Erythroblast (primary cell): ENCODE data around the gene DYNC1I2.
"Not testable (repeated sequence)": the region's sequence is repeated elsewhere in the genome, so short reads cannot be mapped to it uniquely, and the experiment has no call there.

ENCODE experiments used
- DNase-seq, 2 experiments: peaks; one replicate each; lab custom pipeline; 2025; lab: John Stamatoyannopoulos, UW
- GATA1 ChIP-seq: IDR thresholded peaks from 2 replicates; pipeline ENCODE4 v1.6.1; 2011; ENCODE audit warnings: low read depth, mild to moderate bottlenecking, control low read depth, low read length, moderate library complexity
- POLR2A ChIP-seq: IDR thresholded peaks from 2 replicates; pipeline ENCODE4 v1.6.1; 2011; ENCODE audit warnings: mild to moderate bottlenecking, low read length

DYNC1I2 gene

DNA sequence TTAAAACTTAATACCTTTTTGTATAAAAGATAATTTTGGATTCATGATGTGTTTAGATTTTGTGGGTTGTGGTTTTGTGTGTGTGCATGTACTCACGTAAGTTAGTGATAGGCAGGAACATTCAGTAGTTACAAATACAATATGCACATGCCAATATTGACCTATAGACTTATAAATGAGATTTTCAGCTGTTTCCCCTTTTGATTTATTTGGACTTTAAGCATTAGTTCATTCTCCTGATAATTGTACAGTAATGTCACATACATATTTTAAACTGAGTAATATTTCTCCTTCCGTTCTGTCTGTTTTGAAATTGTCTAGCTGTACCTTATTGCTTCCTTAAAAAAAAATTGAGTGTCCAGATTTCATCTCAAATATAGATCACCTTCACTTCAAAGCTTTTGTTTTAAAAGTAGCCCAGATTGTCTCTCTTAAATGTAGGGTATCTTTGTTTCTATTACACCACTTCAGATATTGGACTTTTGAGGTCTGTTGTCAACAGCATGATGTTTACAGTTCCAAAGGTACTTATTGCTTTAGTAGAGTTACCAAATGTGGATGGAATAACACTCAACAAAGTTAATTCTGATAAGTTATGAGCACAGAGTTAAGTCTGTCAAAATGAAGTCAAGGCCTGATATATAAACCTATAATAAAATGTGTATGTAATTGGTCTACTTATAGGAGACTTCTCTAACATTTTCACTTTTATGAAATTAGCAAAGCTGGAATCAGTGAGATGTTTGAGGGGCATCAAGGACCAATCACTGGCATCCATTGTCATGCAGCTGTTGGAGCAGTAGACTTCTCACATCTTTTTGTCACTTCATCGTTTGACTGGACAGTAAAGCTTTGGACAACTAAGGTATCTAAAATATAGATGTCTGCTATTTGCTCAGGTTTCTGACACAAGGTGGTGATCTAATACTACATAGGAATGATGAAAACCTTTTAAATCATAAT lies 42.0 kb downstream of the DYNC1I2 start:
- no peak for TF ChIP-seq POLR2A
- no peak for TF ChIP-seq GATA1
- no peak for DNase-seq

GRCh38 chr2:171729952-171730317 lies 42.7 kb downstream of the DYNC1I2 start:
- TF ChIP-seq GATA1 (no peak), POLR2A (no peak)
- DNase-seq = no peak

GRCh38 chr2:171735991-171736710 lies 48.9 kb downstream of the DYNC1I2 start:
- TF ChIP-seq POLR2A (no peak), GATA1 (no peak)
- DNase-seq = no peak

- TF ChIP-seq POLR2A (no peak), GATA1 (no peak)
- no peak for DNase-seq
Observed at GRCh38 chr2:171741189-171741588, 53.9 kb downstream of the DYNC1I2 start.

DNA sequence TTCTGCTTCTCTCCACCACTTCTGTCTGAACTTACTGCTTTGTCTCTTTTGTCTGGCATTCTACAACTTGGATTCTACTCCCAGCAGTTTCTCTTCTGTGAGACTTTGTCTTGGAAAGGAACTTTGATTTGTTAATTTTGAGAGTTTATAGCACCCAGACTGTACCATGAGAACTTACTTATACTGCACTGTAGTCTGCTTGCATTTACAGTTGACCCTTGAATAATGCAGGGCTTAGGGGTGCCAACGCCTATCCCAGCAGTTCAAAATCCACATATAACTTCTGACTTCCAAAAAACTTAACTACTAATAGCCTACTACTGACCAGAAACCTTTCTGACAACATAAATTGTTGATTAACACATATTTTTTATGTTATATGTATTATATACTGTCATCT lies 55.5 kb downstream of the DYNC1I2 start:
- DNase-seq = no peak
- TF ChIP-seq POLR2A (no peak), GATA1 (no peak)

- DNase-seq = no peak
- TF ChIP-seq GATA1 (no peak), POLR2A (no peak)
Observed at GRCh38 chr2:171745141-171745540, 57.9 kb downstream of the DYNC1I2 start.

- no peak for DNase-seq
Observed at GRCh38 chr2:171745806-171746205, 58.5 kb downstream of the DYNC1I2 start.

DNA sequence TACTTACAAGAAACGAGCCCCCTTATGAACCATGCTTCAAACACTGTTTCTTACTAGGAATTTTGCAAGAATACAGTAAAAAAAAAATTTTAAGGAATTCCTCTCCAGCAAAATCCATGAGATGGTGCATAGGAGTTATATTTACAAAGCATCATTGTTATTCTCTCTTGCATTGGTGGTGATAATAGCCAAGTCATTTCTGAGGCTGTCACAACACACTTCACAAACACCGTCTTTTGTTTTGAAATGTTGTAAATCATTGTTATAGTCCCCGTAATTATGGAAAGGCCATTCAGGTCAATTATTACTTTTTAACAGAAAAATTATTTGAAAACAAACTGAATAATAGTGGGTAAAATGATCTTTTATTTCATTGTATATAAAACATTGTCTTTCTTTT lies 60.1 kb downstream of the DYNC1I2 start:
- TF ChIP-seq GATA1 (no peak), POLR2A (no peak)
- no peak for DNase-seq

More at GRCh38 chr2:171745806-171746205, 58.5 kb downstream of the DYNC1I2 start:
- no peak for TF ChIP-seq GATA1
- TF ChIP-seq POLR2A = no peak

GRCh38 chr2:171754254-171754939 lies 67.1 kb downstream of the DYNC1I2 start:
- TF ChIP-seq GATA1 (no peak), POLR2A (no peak)
- DNase-seq = no peak

DNA sequence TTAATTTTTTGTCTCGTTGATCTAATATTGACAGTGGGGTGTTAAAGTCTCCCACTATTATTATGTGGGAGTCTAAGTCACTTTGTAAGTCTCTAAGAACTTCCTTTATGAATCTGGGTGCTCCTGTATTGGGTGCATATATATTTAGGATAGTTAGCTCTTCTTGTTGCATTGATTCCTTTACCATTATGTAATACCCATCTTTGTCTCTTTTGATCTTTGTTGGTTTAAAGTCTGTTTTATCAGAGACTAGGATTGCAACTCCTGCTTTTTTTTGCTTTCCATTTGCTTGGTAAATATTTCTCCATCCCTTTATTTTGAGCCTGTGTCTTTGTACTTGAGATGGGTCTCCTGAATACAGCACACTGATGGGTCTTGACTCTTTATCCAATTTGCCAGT lies 71.5 kb downstream of the DYNC1I2 start:
- not testable (repeated sequence) for DNase-seq

- not testable (repeated sequence) for DNase-seq
Observed at GRCh38 chr2:171761176-171761575, 73.9 kb downstream of the DYNC1I2 start.

- no peak for DNase-seq
- no peak for TF ChIP-seq POLR2A
- no peak for TF ChIP-seq GATA1
Observed at GRCh38 chr2:171762879-171763573, 75.8 kb downstream of the DYNC1I2 start.

DNA sequence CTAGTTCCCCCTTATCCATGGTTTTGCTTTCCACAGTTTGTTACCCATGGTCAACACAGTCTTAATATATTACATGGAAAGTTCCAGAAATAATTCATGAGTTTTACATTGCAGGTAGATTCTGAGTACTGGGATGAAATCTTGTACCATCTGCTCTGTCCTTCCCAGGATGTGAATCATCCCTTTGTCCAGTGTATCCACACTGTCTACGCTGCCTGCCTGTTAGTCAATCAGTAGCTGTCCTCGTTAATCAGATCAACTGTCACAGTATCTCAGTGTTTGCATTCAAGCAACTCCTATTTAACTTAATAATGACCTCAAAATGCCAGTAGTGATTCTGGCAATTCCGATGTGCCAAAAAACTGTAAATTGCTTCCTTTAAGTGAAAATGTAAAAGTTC lies 76.3 kb downstream of the DYNC1I2 start:
- no peak for DNase-seq
- TF ChIP-seq POLR2A = no peak

GRCh38 chr2:171771463-171771862 lies 84.2 kb downstream of the DYNC1I2 start:
- no peak for DNase-seq
- no peak for TF ChIP-seq POLR2A
- TF ChIP-seq GATA1 = no peak

GRCh38 chr2:171772373-171772772 lies 85.1 kb downstream of the DYNC1I2 start:
- DNase-seq = no peak
- TF ChIP-seq POLR2A (no peak), GATA1 (no peak)

DNA sequence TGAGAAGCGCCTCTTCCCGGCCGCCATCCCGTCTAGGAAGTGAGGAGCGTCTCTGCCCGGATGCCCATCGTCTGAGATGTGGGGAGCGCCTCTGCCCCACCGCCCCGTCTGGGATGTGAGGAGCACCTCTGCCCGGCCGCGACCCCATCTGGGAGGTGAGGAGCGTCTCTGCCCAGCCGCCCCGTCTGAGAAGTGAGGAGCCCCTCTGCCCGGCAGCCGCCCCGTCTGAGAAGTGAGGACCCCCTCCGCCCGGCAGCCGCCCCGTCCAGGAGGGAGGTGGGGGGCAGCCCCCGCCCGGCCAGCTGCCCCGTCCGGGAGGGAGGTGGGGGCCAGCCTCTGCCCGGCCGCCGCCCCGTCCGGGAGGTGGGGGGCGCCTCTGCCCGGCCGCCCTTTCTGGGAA lies 87.3 kb downstream of the DYNC1I2 start:
- not testable (repeated sequence) for DNase-seq
